GM12873 (cell line): ENCODE data around the gene GRID2.

ENCODE experiments used
- TF ChIP-seq, protein P1 (sequence below): IDR thresholded peaks from 2 replicates; pipeline ENCODE4 v1.5.1; 2012; ENCODE audit warnings: low read depth, mild to moderate bottlenecking, moderate library complexity, low read length, control low read depth; ENCODE audit not compliant: insufficient read depth; ENCODE audit errors: missing control alignments

Gene GRID2

DNA sequence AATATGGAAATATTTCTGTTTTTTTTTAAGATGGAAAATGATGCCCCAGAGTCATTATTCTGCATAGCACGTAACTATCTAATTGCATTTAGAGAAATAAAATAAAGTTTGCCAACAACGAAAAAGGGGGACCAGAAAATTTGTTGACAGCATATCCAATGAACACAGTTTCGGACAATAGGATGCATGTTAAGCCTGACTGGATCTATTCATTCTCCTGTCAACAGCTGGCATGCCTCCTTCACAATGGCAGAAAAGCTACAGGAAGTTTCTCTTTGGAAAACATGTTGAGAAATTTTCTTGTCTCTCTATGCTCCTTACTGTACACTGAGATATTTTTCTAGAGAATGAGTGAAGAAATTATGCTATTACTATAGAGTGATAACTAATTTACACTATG is 262.5 kb downstream of the GRID2 start:
- TF ChIP-seq, protein P1, sequence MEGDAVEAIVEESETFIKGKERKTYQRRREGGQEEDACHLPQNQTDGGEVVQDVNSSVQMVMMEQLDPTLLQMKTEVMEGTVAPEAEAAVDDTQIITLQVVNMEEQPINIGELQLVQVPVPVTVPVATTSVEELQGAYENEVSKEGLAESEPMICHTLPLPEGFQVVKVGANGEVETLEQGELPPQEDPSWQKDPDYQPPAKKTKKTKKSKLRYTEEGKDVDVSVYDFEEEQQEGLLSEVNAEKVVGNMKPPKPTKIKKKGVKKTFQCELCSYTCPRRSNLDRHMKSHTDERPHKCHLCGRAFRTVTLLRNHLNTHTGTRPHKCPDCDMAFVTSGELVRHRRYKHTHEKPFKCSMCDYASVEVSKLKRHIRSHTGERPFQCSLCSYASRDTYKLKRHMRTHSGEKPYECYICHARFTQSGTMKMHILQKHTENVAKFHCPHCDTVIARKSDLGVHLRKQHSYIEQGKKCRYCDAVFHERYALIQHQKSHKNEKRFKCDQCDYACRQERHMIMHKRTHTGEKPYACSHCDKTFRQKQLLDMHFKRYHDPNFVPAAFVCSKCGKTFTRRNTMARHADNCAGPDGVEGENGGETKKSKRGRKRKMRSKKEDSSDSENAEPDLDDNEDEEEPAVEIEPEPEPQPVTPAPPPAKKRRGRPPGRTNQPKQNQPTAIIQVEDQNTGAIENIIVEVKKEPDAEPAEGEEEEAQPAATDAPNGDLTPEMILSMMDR, result no peak

DNA sequence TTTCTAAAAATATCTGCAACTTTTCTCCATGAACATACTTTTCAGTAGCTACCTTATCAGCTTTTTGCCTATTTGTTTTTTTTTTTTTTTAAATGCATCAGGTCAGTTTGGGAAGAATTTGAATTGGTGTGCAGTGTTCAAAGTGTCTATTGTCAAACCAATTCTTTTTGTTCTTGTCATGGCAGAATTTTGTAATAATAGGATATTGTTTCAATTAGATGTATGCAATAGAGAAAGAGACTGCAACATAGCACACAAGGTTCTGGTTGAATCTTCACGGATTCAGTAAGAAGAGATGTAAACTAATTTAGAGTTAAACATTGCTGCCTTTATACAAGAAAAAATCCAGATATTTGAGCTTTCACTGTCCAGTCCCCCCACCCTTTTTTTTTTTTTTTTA is 277.1 kb downstream of the GRID2 start:
- TF ChIP-seq, protein P1, result no peak

DNA sequence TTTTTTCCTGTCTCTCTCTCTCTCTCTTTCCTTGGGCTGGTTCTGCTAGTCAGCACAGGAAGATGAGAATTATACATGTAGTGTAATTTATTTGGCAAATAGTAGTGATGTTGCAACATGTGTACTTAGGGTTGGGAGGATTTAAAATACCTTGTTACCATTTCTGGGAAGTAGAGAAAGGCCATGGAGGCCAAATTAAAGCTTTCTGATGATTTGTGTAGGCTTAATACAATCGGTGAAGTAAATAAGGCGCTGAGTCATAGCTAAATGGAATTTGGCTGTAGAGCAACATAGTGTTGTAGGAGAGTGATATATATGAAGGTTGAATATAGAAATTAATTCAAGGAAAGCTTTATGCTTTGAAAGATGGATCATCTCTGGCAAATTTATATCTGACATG is 295.3 kb downstream of the GRID2 start:
- TF ChIP-seq, protein P1, result no peak

DNA sequence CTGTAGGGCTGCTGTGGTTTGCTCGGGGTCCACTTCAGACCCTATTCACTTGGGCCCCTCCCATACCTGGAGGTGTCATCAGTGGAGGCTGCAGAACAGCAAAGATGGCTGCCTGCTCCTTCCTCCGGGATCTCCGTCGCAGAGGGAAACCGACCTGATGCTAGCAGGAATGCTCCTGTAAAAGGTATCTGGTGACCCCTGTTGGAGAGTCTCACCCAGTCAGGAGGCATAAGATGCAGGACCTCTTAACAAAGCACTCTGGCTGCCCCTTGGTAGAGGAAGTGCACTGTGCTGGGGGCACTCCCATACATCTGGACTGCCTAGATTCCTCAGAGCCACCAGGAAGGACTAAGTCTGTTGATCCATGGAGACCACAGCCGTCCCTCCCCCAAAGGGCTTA is 296.9 kb downstream of the GRID2 start:
- TF ChIP-seq, protein P1, result no peak

DNA sequence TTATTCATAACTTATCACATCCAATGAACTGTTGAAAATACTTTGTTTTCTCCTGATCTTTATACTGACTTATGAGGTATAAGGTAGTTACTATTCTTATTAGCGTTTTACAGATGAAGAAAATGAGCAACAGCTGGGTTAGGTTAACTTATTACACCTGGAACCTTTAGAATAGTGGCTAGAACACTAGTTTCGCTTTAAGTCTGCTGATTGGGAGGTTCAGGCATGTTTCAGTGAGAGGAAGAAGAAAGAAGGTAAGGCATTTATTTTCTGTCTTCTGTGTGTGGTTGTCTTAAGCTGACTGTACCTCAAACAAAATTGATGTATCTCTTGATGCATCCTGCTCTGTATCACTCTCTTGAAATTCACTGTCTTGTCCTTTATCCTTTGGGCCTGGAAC is 302.5 kb downstream of the GRID2 start:
- TF ChIP-seq, protein P1, result no peak

DNA sequence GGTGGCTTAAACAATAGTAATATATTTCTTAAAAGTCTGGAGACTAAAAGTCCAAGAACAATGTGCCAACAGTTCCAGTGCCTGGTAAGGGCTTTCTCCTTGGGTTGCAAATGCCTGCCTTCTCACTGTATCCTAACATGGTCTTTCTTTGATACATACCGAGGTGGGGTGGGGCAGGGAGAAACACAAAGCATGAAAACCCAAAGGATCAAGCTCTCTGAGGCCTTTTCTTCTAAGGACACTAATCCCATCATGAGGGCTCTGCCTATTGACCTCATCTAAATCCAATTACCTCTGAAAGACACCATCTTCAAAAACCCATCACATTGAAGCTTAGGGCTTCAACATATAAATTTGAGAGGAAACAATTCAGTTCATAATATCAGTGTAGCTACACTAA is 311.3 kb downstream of the GRID2 start:
- TF ChIP-seq, protein P1, result no peak

DNA sequence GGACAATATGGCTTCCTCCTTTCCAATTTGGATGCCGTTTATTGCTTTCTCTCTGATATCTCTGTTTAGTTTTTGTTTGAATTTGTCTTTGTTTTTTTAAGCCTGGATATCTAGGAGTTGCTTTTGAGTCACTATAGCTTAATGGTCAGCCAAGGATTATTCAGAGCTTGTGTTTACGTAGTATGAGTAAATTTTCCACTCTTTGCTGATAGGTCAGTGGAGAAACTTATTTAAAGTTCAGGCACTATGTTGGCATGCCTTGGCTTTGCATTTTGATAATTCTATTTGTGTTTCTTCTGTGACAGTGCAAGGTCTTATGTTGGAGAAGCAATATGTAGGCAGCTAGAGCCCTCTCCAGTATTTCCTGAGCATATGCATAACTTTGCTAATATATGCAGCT is 315.2 kb downstream of the GRID2 start:
- TF ChIP-seq, protein P1, result no peak
